Calu3 (cell line): Measurements from ENCODE around the gene UAP1L1. TPM values are rescaled to one million over a fixed set of nuclear protein-coding genes. Genes with fewer than 3 reads are reported as not detected.

Experiments
- BruUV-seq: library from RNA; stranded (reverse); fragments of 400-500 nt; replicated peaks from 2 replicates; lab custom pipeline; 2021; lab: Mats Ljungman, UMichigan
- CTCF ChIA-PET: fragments of 300-600 bp; sonication (Branson Sonifier 250); formaldehyde crosslinking; loops from one replicate; lab custom pipeline; 2022; ENCODE audit warnings: antibody characterized with exemption; lab: Charles Lee
- DNase-seq: peaks from one replicate; pipeline ENCODE4 v3.0.0; 2022
- H3K27ac Mint-ChIP-seq: one replicate; pipeline ENCODE4 v1.8.0; 2022; ENCODE audit warnings: mixed read lengths; ENCODE audit not compliant: unreplicated experiment
- H3K27me3 Mint-ChIP-seq: one replicate; pipeline ENCODE4 v1.8.0; 2022; ENCODE audit warnings: mixed read lengths; ENCODE audit not compliant: unreplicated experiment
- H3K36me3 Mint-ChIP-seq: one replicate; pipeline ENCODE4 v1.8.0; 2022; ENCODE audit warnings: mild to moderate bottlenecking, moderate library complexity, mixed read lengths; ENCODE audit not compliant: insufficient read depth, unreplicated experiment
- H3K4me1 Mint-ChIP-seq: one replicate; pipeline ENCODE4 v1.8.0; 2022; ENCODE audit warnings: mild to moderate bottlenecking, low read depth, mixed read lengths; ENCODE audit not compliant: unreplicated experiment
- H3K4me3 Mint-ChIP-seq: one replicate; pipeline ENCODE4 v1.8.0; 2022; ENCODE audit warnings: mild to moderate bottlenecking, low read depth, moderate library complexity, mixed read lengths; ENCODE audit not compliant: unreplicated experiment
- H3K9me3 Mint-ChIP-seq: one replicate; pipeline ENCODE4 v1.8.0; 2022; ENCODE audit warnings: low read depth, mixed read lengths; ENCODE audit not compliant: unreplicated experiment
- intact Hi-C: fragments of 100-400 bp; cut with micrococcal nuclease; formaldehyde crosslinking; loops from one replicate; pipeline ENCODE4 v1.10.0; 2022; ENCODE audit not compliant: unreplicated experiment
- total RNA-seq: library from RNA; stranded (reverse); gene quantifications from 2 replicates; pipeline ENCODE4 v1.2.3, GENCODE V29; 2022
- TF ChIP-seq, protein P1 (sequence below): fragments of 200-600 bp; IDR thresholded peaks from one replicate; pipeline ENCODE4 v1.8.0; 2022; ENCODE audit warnings: antibody characterized with exemption; ENCODE audit not compliant: unreplicated experiment

Gene UAP1L1
- total RNA-seq, 1 experiment from 2014 or later: 9.1 TPM

DNA sequence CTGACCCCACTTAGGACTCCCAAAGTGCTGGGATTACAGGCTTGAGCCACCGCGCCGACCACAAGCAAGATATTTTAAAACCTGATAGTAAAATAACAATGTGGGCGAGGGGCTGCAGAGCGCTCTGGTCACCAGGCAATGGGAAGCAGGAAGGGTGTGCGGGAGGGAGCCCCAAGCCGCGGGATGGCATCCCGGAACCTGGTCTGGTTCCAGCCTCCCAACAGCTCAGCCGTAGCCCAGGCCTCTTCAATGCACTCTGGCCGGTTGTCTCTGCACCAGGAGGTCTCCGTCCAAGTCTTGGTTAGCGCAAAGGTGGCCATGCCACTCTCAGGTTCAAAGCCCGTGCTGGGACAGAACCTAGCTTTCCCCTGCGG is 694 bp upstream of the UAP1L1 start:
- TF ChIP-seq, protein P1, sequence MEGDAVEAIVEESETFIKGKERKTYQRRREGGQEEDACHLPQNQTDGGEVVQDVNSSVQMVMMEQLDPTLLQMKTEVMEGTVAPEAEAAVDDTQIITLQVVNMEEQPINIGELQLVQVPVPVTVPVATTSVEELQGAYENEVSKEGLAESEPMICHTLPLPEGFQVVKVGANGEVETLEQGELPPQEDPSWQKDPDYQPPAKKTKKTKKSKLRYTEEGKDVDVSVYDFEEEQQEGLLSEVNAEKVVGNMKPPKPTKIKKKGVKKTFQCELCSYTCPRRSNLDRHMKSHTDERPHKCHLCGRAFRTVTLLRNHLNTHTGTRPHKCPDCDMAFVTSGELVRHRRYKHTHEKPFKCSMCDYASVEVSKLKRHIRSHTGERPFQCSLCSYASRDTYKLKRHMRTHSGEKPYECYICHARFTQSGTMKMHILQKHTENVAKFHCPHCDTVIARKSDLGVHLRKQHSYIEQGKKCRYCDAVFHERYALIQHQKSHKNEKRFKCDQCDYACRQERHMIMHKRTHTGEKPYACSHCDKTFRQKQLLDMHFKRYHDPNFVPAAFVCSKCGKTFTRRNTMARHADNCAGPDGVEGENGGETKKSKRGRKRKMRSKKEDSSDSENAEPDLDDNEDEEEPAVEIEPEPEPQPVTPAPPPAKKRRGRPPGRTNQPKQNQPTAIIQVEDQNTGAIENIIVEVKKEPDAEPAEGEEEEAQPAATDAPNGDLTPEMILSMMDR: no peak
- DNase-seq: no peak
- CTCF ChIA-PET: no interaction called here
- Mint-ChIP-seq H3K27ac (no peak overlapping the region), H3K4me3 (peak overlapping the region; percentile 52), H3K4me1 (no peaks in the 10 kb centered on the region), H3K9me3 (no peaks in the 10 kb centered on the region), H3K36me3 (no peaks in the 10 kb centered on the region), H3K27me3 (no peaks in the 10 kb centered on the region)
- BruUV-seq: no TSS peak
- intact Hi-C loops: no loop called here

DNA sequence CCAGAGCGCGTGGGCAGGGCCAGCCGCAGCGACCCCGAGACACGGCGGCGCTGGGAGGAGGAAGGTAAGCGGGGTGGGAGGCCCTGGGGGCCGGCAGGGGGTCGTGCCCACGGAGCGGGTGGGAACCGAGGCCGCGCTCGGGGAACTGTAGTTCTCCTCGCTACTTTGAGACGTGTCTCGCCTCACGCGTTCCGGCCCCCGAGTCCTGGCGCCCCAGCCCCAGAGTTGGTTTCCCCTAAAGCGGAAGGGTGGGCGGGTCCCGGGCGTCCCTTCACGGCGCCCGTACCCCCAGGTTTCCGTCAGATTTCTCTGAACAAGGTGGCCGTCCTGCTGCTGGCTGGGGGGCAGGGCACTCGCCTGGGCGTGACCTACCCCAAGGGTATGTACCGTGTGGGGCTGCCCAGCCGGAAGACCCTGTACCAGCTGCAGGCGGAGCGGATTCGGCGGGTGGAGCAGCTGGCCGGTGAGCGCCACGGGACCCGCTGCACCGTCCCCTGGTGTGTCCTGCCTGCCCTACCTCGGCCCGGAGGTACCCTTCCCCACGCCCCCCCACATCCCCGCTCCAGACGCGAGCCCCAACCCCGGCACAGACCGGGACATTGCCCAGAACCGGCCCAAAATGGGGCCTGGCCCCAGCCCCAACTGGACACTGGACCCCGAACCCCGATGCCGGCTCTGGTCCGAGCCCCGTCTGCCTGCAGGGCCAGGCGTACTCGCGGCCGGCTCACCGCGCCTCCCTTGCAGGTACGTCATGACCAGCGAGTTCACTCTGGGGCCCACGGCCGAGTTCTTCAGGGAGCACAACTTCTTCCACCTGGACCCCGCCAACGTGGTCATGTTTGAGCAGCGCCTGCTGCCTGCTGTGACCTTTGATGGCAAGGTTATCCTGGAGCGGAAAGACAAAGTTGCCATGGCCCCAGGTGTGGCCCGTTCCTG is 709 bp downstream of the UAP1L1 start:
- Mint-ChIP-seq H3K4me3 (peak overlapping the region; percentile 52), H3K36me3 (peaks cover under 1% of the 10 kb centered on the region), H3K27me3 (no peaks in the 10 kb centered on the region), H3K27ac (no peak overlapping the region), H3K9me3 (no peaks in the 10 kb centered on the region), H3K4me1 (no peaks in the 10 kb centered on the region)
- TF ChIP-seq, protein P1: no peak
- no peak for DNase-seq
- intact Hi-C loops: no loop called here
- no TSS peak for BruUV-seq
- CTCF ChIA-PET: no interaction called here

DNA sequence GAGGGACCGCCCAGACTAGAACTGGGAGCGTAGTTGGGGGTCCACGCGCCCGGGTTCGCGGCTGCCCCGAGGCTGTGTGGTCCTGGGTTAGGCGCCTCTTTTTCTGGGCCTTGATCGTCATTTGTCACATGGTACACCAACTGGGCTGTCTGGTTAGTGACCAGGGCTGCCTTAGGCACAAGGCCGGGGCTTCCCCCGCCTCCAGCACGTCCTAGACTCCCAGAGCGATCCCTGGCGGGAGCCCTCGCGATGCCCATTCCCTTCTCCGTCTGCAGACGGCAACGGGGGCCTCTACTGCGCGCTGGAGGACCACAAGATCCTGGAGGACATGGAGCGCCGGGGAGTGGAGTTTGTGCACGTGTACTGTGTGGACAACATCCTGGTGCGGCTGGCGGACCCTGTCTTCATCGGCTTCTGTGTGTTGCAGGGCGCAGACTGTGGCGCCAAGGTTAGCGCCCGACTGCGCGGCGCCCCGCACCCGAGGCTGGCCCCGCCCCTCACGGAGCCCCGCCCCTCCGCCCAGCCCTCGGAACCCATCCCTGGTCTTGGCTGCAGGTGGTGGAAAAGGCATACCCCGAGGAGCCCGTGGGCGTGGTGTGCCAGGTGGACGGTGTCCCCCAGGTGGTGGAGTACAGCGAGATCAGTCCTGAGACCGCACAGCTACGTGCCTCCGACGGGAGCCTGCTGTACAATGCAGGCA is 1.5 kb downstream of the UAP1L1 start:
- TF ChIP-seq, protein P1: no peak
- BruUV-seq: no TSS peak
- intact Hi-C loops: no loop called here
- Mint-ChIP-seq H3K9me3 (no peaks in the 10 kb centered on the region), H3K4me1 (no peaks in the 10 kb centered on the region), H3K27ac (no peak overlapping the region), H3K36me3 (peaks cover 6% of the 10 kb centered on the region), H3K4me3 (peak overlapping the region; percentile 52), H3K27me3 (no peaks in the 10 kb centered on the region)
- DNase-seq: no peak
- CTCF ChIA-PET: no interaction called here

DNA sequence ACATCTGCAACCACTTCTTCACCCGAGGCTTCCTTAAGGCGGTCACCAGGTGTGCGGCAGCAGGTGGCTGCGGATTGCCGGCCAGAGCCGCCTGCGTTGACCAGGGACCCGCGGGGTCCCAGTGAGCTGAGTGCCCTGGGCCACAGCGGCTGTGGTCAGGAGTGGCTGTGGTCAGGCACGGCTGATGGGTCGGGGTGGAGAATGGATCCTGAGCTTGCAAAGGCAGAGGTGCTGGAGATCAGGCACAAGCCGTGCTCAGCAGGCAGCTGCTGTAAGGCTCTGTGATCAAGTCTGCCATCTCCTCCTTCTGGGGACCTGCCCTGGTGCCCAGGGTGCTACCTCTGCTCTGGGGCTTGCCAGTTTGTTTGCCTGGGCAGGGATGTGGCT is 2.1 kb downstream of the UAP1L1 start:
- DNase-seq: no peak
- CTCF ChIA-PET: no interaction called here
- H3K36me3 Mint-ChIP-seq: peaks cover 8% of the 10 kb centered on the region
- no peaks in the 10 kb centered on the region for H3K27me3 Mint-ChIP-seq
- TF ChIP-seq, protein P1: no peak
- H3K9me3 Mint-ChIP-seq: no peaks in the 10 kb centered on the region
- no peak overlapping the region for H3K27ac Mint-ChIP-seq
- H3K4me1 Mint-ChIP-seq: no peaks in the 10 kb centered on the region
- intact Hi-C loops: no loop called here
- no TSS peak for BruUV-seq
- H3K4me3 Mint-ChIP-seq: no peak overlapping the region
